Measurements from ENCODE around the gene HSD11B2.

HSD11B2 gene

GRCh38 chr16:67421030-67421429 is 9.9 kb upstream of the HSD11B2 start:
- Histone ChIP-seq H3K79me2 (ENCODE audit: control insufficient read depth, low read length) (no peaks in the 10 kb centered on the region), H3K27ac (ENCODE audit: low read depth, low read length) (no peak overlapping the region), H3K4me2 (ENCODE audit: low read length) (no peak overlapping the region), H4K20me1 (ENCODE audit: control insufficient read depth, insufficient read depth, low read depth, low read length) (no peaks in the 10 kb centered on the region), H3K9me3 (ENCODE audit: control insufficient read depth, insufficient read depth, low read length) (no peaks in the 10 kb centered on the region), H3K9me2 (replicated peaks; ENCODE audit: control insufficient read depth, low read length) (no peaks in the 10 kb centered on the region), H3K27me3 (ENCODE audit: control insufficient read depth, low read length) (peaks cover 31% of the 10 kb centered on the region), H3F3A (ENCODE audit: control insufficient read depth, insufficient read depth) (no peaks in the 10 kb centered on the region), H3K36me3 (ENCODE audit: control insufficient read depth, low read length) (no peaks in the 10 kb centered on the region), H3K4me1 (ENCODE audit: control insufficient read depth, low read length) (peaks cover 13% of the 10 kb centered on the region), H3K4me3 (ENCODE audit: low read length) (no peak overlapping the region)
- no peak for TF ChIP-seq EZH2phosphoT487 (IDR thresholded peaks at IDR 0.05; ENCODE audit: borderline replicate concordance, low read length)
- TF ChIP-seq, protein P1, sequence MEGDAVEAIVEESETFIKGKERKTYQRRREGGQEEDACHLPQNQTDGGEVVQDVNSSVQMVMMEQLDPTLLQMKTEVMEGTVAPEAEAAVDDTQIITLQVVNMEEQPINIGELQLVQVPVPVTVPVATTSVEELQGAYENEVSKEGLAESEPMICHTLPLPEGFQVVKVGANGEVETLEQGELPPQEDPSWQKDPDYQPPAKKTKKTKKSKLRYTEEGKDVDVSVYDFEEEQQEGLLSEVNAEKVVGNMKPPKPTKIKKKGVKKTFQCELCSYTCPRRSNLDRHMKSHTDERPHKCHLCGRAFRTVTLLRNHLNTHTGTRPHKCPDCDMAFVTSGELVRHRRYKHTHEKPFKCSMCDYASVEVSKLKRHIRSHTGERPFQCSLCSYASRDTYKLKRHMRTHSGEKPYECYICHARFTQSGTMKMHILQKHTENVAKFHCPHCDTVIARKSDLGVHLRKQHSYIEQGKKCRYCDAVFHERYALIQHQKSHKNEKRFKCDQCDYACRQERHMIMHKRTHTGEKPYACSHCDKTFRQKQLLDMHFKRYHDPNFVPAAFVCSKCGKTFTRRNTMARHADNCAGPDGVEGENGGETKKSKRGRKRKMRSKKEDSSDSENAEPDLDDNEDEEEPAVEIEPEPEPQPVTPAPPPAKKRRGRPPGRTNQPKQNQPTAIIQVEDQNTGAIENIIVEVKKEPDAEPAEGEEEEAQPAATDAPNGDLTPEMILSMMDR (IDR thresholded peaks at IDR 0.05; ENCODE audit: low read depth, low read length, poor library complexity, severe bottlenecking), result no peak

GRCh38 chr16:67423015-67423414 is 7.9 kb upstream of the HSD11B2 start:
- Histone ChIP-seq H3K79me2 (ENCODE audit: control insufficient read depth, low read length) (no peaks in the 10 kb centered on the region), H3K36me3 (ENCODE audit: control insufficient read depth, low read length) (no peaks in the 10 kb centered on the region), H3K4me1 (ENCODE audit: control insufficient read depth, low read length) (peaks cover 4% of the 10 kb centered on the region; the same call in 1 of the 2 replicates), H3K4me3 (ENCODE audit: low read length) (no peak overlapping the region), H3K27ac (ENCODE audit: low read depth, low read length) (no peak overlapping the region), H3K9me2 (replicated peaks; ENCODE audit: control insufficient read depth, low read length) (no peaks in the 10 kb centered on the region), H3K9me3 (ENCODE audit: control insufficient read depth, insufficient read depth, low read length) (no peaks in the 10 kb centered on the region), H3K4me2 (ENCODE audit: low read length) (no peak overlapping the region), H3F3A (ENCODE audit: control insufficient read depth, insufficient read depth) (no peaks in the 10 kb centered on the region), H3K27me3 (ENCODE audit: control insufficient read depth, low read length) (peaks cover 23% of the 10 kb centered on the region), H4K20me1 (ENCODE audit: control insufficient read depth, insufficient read depth, low read depth, low read length) (no peaks in the 10 kb centered on the region)
- TF ChIP-seq, protein P1 (IDR thresholded peaks at IDR 0.05; ENCODE audit: low read depth, low read length, poor library complexity, severe bottlenecking), result no peak
- TF ChIP-seq EZH2phosphoT487 (IDR thresholded peaks at IDR 0.05; ENCODE audit: borderline replicate concordance, low read length), result no peak

GRCh38 chr16:67423611-67424260 is 7.2 kb upstream of the HSD11B2 start:
- Histone ChIP-seq H3K36me3 (ENCODE audit: control insufficient read depth, low read length) (no peaks in the 10 kb centered on the region), H3K9me3 (ENCODE audit: control insufficient read depth, insufficient read depth, low read length) (no peaks in the 10 kb centered on the region), H3K27ac (ENCODE audit: low read depth, low read length) (no peak overlapping the region), H3K4me3 (ENCODE audit: low read length) (no peak overlapping the region), H3K9me2 (replicated peaks; ENCODE audit: control insufficient read depth, low read length) (no peaks in the 10 kb centered on the region), H3K27me3 (ENCODE audit: control insufficient read depth, low read length) (peaks cover 25% of the 10 kb centered on the region), H3K79me2 (ENCODE audit: control insufficient read depth, low read length) (no peaks in the 10 kb centered on the region), H4K20me1 (ENCODE audit: control insufficient read depth, insufficient read depth, low read depth, low read length) (no peaks in the 10 kb centered on the region), H3F3A (ENCODE audit: control insufficient read depth, insufficient read depth) (no peaks in the 10 kb centered on the region), H3K4me1 (ENCODE audit: control insufficient read depth, low read length) (peaks cover 4% of the 10 kb centered on the region; the same call in 1 of the 2 replicates), H3K4me2 (ENCODE audit: low read length) (no peak overlapping the region)
- TF ChIP-seq EZH2phosphoT487 (IDR thresholded peaks at IDR 0.05; ENCODE audit: borderline replicate concordance, low read length), result no peak
- TF ChIP-seq, protein P1 (IDR thresholded peaks at IDR 0.05; ENCODE audit: low read depth, low read length, poor library complexity, severe bottlenecking), result no peak

All from DOHH2 (cell line).